Ishikawa (cell line): ENCODE results near the gene FOXP2.

Experiments used
- CEBPB ChIP-seq: IDR thresholded peaks from 2 replicates; pipeline ENCODE4 v1.6.1; 2012
- EP300 ChIP-seq: IDR thresholded peaks from 2 replicates; pipeline ENCODE4 v1.6.1; 2012; ENCODE audit warnings: borderline replicate concordance
- NFIC ChIP-seq: IDR thresholded peaks from 2 replicates; pipeline ENCODE4 v1.6.1; 2012
- TAF1 ChIP-seq: IDR thresholded peaks from 2 replicates; pipeline ENCODE4 v1.6.1; 2012; ENCODE audit warnings: low read depth, mild to moderate bottlenecking
- TEAD4 ChIP-seq: IDR thresholded peaks from 2 replicates; pipeline ENCODE4 v1.6.1; 2012
- YY1 ChIP-seq: IDR thresholded peaks from 2 replicates; pipeline ENCODE4 v1.6.1; 2012; ENCODE audit warnings: low read depth
- TF ChIP-seq, protein P1 (sequence below): IDR thresholded peaks from 2 replicates; pipeline ENCODE4 v1.6.1; 2012
- TF ChIP-seq, protein P2 (sequence below): IDR thresholded peaks from 2 replicates; pipeline ENCODE4 v1.6.1; 2012; ENCODE audit warnings: low read depth, mild to moderate bottlenecking

DNA sequence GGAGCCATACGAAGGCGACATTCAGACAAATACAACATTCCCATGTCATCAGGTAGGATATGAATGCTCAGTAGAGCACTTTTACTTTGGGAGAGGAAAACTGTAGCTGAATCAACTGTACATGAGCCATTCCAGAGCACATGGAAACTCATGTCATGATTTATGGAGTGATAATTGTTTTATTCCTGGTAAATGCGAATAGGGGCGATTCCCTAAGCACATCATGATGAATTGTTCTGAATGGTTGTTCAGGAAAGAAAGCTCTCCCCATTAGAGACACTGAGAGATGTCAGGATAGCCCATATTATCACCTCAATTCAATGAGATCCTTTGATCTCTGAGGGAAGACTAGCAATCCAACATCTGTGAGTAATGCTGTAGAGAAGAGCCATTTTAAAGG lies 243.6 kb downstream of the FOXP2 start:
- TF ChIP-seq TAF1 (no peak), YY1 (no peak), CEBPB (no peak), TEAD4 (no peak), NFIC (no peak), EP300 (no peak)
- TF ChIP-seq, protein P1, sequence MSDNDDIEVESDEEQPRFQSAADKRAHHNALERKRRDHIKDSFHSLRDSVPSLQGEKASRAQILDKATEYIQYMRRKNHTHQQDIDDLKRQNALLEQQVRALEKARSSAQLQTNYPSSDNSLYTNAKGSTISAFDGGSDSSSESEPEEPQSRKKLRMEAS = no peak
- TF ChIP-seq, protein P2, sequence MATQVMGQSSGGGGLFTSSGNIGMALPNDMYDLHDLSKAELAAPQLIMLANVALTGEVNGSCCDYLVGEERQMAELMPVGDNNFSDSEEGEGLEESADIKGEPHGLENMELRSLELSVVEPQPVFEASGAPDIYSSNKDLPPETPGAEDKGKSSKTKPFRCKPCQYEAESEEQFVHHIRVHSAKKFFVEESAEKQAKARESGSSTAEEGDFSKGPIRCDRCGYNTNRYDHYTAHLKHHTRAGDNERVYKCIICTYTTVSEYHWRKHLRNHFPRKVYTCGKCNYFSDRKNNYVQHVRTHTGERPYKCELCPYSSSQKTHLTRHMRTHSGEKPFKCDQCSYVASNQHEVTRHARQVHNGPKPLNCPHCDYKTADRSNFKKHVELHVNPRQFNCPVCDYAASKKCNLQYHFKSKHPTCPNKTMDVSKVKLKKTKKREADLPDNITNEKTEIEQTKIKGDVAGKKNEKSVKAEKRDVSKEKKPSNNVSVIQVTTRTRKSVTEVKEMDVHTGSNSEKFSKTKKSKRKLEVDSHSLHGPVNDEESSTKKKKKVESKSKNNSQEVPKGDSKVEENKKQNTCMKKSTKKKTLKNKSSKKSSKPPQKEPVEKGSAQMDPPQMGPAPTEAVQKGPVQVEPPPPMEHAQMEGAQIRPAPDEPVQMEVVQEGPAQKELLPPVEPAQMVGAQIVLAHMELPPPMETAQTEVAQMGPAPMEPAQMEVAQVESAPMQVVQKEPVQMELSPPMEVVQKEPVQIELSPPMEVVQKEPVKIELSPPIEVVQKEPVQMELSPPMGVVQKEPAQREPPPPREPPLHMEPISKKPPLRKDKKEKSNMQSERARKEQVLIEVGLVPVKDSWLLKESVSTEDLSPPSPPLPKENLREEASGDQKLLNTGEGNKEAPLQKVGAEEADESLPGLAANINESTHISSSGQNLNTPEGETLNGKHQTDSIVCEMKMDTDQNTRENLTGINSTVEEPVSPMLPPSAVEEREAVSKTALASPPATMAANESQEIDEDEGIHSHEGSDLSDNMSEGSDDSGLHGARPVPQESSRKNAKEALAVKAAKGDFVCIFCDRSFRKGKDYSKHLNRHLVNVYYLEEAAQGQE = no peak
